CD14-positive monocyte (primary cell): Measurements from ENCODE around the gene ZNF274. TPM values are rescaled to one million over a fixed set of nuclear protein-coding genes. Genes with fewer than 3 reads are reported as not detected.
A peak's percentile ranks its signal among the peaks of the same experiment; 100 is the strongest.

Experiments
- DNase-seq, 3 donors: peaks; one replicate each; pipeline ENCODE4 v3.0.0-alpha.2; 2011 to 2022
- H2AFZ ChIP-seq: 2 replicates; pipeline ENCODE4 v1.6.0; 2012; ENCODE audit warnings: mild to moderate bottlenecking, low read depth, low read length, inconsistent platforms; ENCODE audit not compliant: insufficient read depth, poor library complexity, severe bottlenecking
- H3K27ac ChIP-seq, 2 donors: 1 replicate in 1 of 2; 2 replicates in 1 of 2; pipeline ENCODE4 v1.5.1; 2012 to 2013; ENCODE audit warnings: low read length in 2 of 2, control low read depth in 1 of 2, inconsistent platforms in 1 of 2, low read depth in 1 of 2, mild to moderate bottlenecking in 1 of 2
- H3K27me3 ChIP-seq, 2 donors: one replicate each; pipeline versions ENCODE4 v1.6.0 to v1.6.1; 2011 to 2013; ENCODE audit warnings: low read length in 2 of 2; ENCODE audit not compliant: control insufficient read depth in 2 of 2, insufficient read depth in 2 of 2
- H3K36me3 ChIP-seq, 2 donors: replicated peaks in 1 of 2; 1 replicate in 1 of 2; 2 replicates in 1 of 2; pipeline versions ENCODE4 v1.5.1 to v1.6.1; 2012 to 2013; ENCODE audit warnings: low read length in 2 of 2, control low read depth in 1 of 2, inconsistent platforms in 1 of 2, mild to moderate bottlenecking in 1 of 2; ENCODE audit not compliant: insufficient read depth in 2 of 2, control insufficient read depth in 1 of 2
- H3K4me1 ChIP-seq, 2 donors: 1 replicate in 1 of 2; 2 replicates in 1 of 2; pipeline versions ENCODE4 v1.5.1 to v1.6.1; 2012 to 2013; ENCODE audit warnings: low read length in 2 of 2, control low read depth in 1 of 2, inconsistent platforms in 1 of 2, mild to moderate bottlenecking in 1 of 2, moderate library complexity in 1 of 2; ENCODE audit not compliant: insufficient read depth in 2 of 2, control insufficient read depth in 1 of 2
- H3K4me2 ChIP-seq: replicated peaks from 2 replicates; pipeline ENCODE3; 2012; ENCODE audit warnings: low read length, moderate library complexity, mild to moderate bottlenecking; ENCODE audit not compliant: poor library complexity, severe bottlenecking; ENCODE audit errors: extremely low read depth
- H3K4me3 ChIP-seq, 3 experiments: fragments of 200-600 bp in 1 of 3; sonication (generic) in 1 of 3; replicated peaks in 1 of 3; 1 replicate in 2 of 3; 2 replicates in 1 of 3; pipeline ENCODE4 v1.5.1; 2011 to 2013; ENCODE audit warnings: low read length in 3 of 3, mild to moderate bottlenecking in 3 of 3, control low read depth in 2 of 3, low read depth in 2 of 3, inconsistent platforms in 1 of 3, moderate library complexity in 1 of 3
- H3K79me2 ChIP-seq: 2 replicates; pipeline ENCODE4 v1.6.0; 2012; ENCODE audit warnings: mild to moderate bottlenecking, control low read depth, inconsistent platforms, low read length, moderate library complexity; ENCODE audit not compliant: insufficient read depth
- H3K9ac ChIP-seq: 2 replicates; pipeline ENCODE4 v1.6.0; 2017; ENCODE audit warnings: low read length, mild to moderate bottlenecking; ENCODE audit not compliant: insufficient read depth, poor library complexity, severe bottlenecking
- H3K9me3 ChIP-seq, 2 donors: replicated peaks in 1 of 2; 1 replicate in 1 of 2; 2 replicates in 1 of 2; pipeline versions ENCODE4 v1.5.1 to v1.6.1; 2012 to 2013; ENCODE audit warnings: low read length in 2 of 2, control low read depth in 1 of 2; ENCODE audit not compliant: control insufficient read depth in 1 of 2, insufficient read depth in 1 of 2
- H4K20me1 ChIP-seq: 2 replicates; pipeline ENCODE4 v1.6.0; 2012; ENCODE audit warnings: mild to moderate bottlenecking, low read length, control low read depth, moderate library complexity; ENCODE audit not compliant: insufficient read depth
- H3K27ac Mint-ChIP-seq, 7 donors: one replicate each; pipeline ENCODE4 v1.8.0; 2020; ENCODE audit warnings: mild to moderate bottlenecking in 7 of 7, mixed read lengths in 7 of 7, moderate library complexity in 6 of 7, inconsistent platforms in 2 of 7
- H3K27me3 Mint-ChIP-seq, 3 donors: one replicate each; pipeline ENCODE4 v1.8.0; 2021 to 2022; ENCODE audit warnings: low read depth in 3 of 3, mild to moderate bottlenecking in 3 of 3, mixed read lengths in 3 of 3, moderate library complexity in 3 of 3, inconsistent platforms in 1 of 3
- H3K36me3 Mint-ChIP-seq, 2 donors: one replicate each; pipeline ENCODE4 v1.8.0; 2020; ENCODE audit warnings: mixed read lengths in 2 of 2, inconsistent platforms in 1 of 2, mild to moderate bottlenecking in 1 of 2
- H3K4me1 Mint-ChIP-seq: one replicate; pipeline ENCODE4 v1.8.0; 2020; ENCODE audit warnings: mild to moderate bottlenecking, mixed read lengths
- H3K4me3 Mint-ChIP-seq, 2 donors: one replicate each; pipeline ENCODE4 v1.8.0; 2020; ENCODE audit warnings: mild to moderate bottlenecking in 2 of 2, mixed read lengths in 2 of 2, moderate library complexity in 1 of 2
- H3K9me3 Mint-ChIP-seq, 7 donors: one replicate each; pipeline ENCODE4 v1.8.0; 2020 to 2022; ENCODE audit warnings: mixed read lengths in 7 of 7, mild to moderate bottlenecking in 6 of 7, moderate library complexity in 6 of 7, inconsistent platforms in 2 of 7
- CTCF ChIP-seq: fragments of 200-600 bp; IDR thresholded peaks from one replicate; pipeline ENCODE4 v1.8.0; 2022; ENCODE audit warnings: antibody characterized with exemption, mild to moderate bottlenecking
- WGBS: methylation state at CpG from one replicate; pipeline ENCODE4 v1.1.5; 2013; ENCODE audit warnings: missing lambda C conversion rate; ENCODE audit not compliant: insufficient coverage; 5-methylcytosine and 5-hydroxymethylcytosine counted together
- intact Hi-C, 2 donors: fragments of 100-400 bp; cut with micrococcal nuclease; formaldehyde crosslinking; loops; one replicate each; pipeline versions ENCODE4 v1.15.0 to v1.15.1; 2023
- polyA plus RNA-seq, 3 donors: library from polyadenylated mRNA; depleted of rRNA in 1 of 3; unstranded in 2 of 3; stranded (reverse) in 1 of 3; fragments of 300-500 nt in 2 of 3; fragments of >200 nt in 1 of 3; fragmentation: Illumina TruSeq in 2 of 3; gene quantifications; 1 replicate in 2 of 3; 2 replicates in 1 of 3; pipeline ENCODE4 v1.2.3, GENCODE V29; 2012 to 2021

ZNF274 gene
- polyA plus RNA-seq, 3 donors: 5.8 to 10.1 (median 9.0) TPM

- Histone ChIP-seq H3K36me3 (no peaks in the 10 kb centered on the region), H3K9ac (no peak overlapping the region), H3K9me3 (peaks cover 82 to 88% of the 10 kb centered on the region in 2 donors), H3K4me3 (peak overlapping the region in 1 of 3 experiments; percentile 25), H3K27me3 (no peaks in the 10 kb centered on the region), H3K4me1 (no peaks in the 10 kb centered on the region), H3K4me2 (no peak overlapping the region), H2AFZ (no peak overlapping the region), H3K27ac (no peak overlapping the region), H3K79me2 (no peaks in the 10 kb centered on the region), H4K20me1 (no peaks in the 10 kb centered on the region)
- peaks cover 0 to 6% (median under 1%) of the 10 kb centered on the region in 3 donors for H3K27me3 Mint-ChIP-seq
- no peak overlapping the region for H3K27ac Mint-ChIP-seq
- peaks cover 42 to 96% (median 90%) of the 10 kb centered on the region in 7 donors for H3K9me3 Mint-ChIP-seq
- WGBS: no CpG with 5 or more reads among the region's 4 CpGs
- no peaks in the 10 kb centered on the region for H3K36me3 Mint-ChIP-seq
- no peaks in the 10 kb centered on the region for H3K4me1 Mint-ChIP-seq
- no peak for DNase-seq
- no peak for TF ChIP-seq CTCF
- H3K4me3 Mint-ChIP-seq: no peak overlapping the region
- intact Hi-C loops: no loop called here
Observed at GRCh38 chr19:58166708-58167280, 16.1 kb upstream of the ZNF274 start.

- no peak overlapping the region for H2AFZ ChIP-seq
- no peak overlapping the region for H3K4me3 ChIP-seq
- H3K4me2 ChIP-seq: no peak overlapping the region
- no peaks in the 10 kb centered on the region for H4K20me1 ChIP-seq
- no peak for TF ChIP-seq CTCF
- H3K79me2 ChIP-seq: no peaks in the 10 kb centered on the region
- no peaks in the 10 kb centered on the region for H3K4me1 Mint-ChIP-seq
- DNase-seq: no peak
- H3K9me3 Mint-ChIP-seq: peaks cover 36 to 96% (median 93%) of the 10 kb centered on the region in 7 donors
- H3K27me3 ChIP-seq: no peaks in the 10 kb centered on the region
- H3K9me3 ChIP-seq: peaks cover 83 to 87% of the 10 kb centered on the region in 2 donors
- H3K9ac ChIP-seq: no peak overlapping the region
- intact Hi-C loops: no loop called here
- H3K36me3 Mint-ChIP-seq: no peaks in the 10 kb centered on the region
- H3K36me3 ChIP-seq: no peaks in the 10 kb centered on the region
- H3K27ac ChIP-seq: no peak overlapping the region
- no peak overlapping the region for H3K4me3 Mint-ChIP-seq
- no CpG with 5 or more reads among the region's 1 CpG for WGBS
- H3K4me1 ChIP-seq: no peaks in the 10 kb centered on the region
- H3K27me3 Mint-ChIP-seq: peaks cover 0 to 4% (median 1%) of the 10 kb centered on the region in 3 donors
- no peak overlapping the region for H3K27ac Mint-ChIP-seq
Observed at GRCh38 chr19:58170860-58171259, 12.0 kb upstream of the ZNF274 start.
